GM18858 (cell line): ENCODE data around the gene ABCC11.
"Not testable (repeated sequence)": the region's sequence is repeated elsewhere in the genome, so short reads cannot be mapped to it uniquely, and the experiment has no call there.

Experiments used
- ATAC-seq: cut with Tn5 transposase; IDR thresholded peaks from one replicate; pipeline ENCODE4 v1.9.1; 2021; ENCODE audit not compliant: unreplicated experiment

ABCC11 gene

DNA sequence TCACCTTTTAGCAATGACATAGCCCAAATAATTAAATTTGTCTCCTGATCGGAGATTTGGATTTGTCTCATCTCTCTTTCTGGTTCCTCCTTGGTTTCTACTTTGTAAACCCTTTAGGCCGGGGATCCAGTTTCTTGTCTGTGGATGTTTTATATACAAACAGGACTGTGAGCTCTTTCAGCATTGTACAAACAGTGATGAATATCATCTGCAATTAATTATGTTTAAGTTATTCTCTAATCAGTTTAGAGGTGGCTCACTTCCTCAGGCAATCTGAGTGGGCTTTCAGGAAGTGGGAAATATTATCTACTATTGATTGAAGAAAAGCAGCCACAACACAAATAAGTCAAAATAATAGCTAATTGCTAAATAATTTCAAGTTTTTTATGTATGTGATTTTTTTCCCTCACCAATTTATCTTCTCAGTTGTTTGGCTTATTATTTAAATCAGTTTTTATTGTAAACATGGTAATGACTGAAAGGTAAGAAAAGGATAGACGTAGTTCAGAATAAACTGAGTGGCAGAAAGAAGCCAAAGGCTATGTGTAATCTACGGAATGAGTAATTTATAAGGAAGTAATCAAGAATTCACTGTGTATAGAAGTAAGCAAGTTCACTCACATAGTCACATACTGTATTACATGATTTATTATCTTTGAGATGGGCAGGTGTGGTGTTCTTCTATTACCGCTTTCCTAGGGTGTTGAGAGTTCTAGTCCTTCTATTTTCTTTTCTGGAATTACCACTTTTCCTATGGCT lies 3.4 kb upstream of the ABCC11 start:
- ATAC-seq, result no peak

DNA sequence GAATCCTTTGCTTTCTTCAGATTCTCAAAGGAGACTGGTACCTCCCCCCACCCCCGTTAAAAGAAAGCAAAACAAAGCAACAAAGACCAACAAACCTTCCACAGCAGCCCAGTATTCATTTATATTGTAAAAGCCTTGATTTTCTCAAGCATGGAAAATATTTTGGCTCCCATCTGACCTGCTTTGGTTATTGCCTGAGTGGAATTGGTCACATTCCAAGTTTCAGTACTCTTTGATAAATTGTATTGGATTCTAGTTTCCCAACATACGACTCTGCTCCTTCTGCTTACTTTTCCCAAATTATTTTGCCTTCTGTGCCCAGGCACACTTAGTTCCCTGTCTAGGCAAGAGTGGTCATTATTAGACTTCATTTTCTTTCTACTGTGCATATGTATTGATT lies 1.3 kb downstream of the ABCC11 start:
- ATAC-seq, result no peak

DNA sequence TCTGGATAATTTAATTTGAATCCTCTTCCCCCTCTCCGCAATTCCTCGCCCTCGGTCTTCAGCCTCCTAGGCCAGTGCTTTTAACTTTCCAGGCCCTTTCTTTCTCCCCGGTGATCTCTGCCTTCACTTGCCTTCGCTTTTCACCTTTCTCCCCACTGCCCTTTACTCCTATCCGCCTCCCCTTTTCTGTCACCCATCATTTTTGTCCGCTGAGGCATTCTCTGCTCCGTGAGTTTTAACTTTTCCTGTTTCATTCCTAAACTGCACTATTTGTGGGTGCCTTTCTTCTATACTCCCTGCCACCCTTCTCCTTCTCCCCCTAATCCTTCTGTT lies 2.5 kb downstream of the ABCC11 start:
- no peak for ATAC-seq

DNA sequence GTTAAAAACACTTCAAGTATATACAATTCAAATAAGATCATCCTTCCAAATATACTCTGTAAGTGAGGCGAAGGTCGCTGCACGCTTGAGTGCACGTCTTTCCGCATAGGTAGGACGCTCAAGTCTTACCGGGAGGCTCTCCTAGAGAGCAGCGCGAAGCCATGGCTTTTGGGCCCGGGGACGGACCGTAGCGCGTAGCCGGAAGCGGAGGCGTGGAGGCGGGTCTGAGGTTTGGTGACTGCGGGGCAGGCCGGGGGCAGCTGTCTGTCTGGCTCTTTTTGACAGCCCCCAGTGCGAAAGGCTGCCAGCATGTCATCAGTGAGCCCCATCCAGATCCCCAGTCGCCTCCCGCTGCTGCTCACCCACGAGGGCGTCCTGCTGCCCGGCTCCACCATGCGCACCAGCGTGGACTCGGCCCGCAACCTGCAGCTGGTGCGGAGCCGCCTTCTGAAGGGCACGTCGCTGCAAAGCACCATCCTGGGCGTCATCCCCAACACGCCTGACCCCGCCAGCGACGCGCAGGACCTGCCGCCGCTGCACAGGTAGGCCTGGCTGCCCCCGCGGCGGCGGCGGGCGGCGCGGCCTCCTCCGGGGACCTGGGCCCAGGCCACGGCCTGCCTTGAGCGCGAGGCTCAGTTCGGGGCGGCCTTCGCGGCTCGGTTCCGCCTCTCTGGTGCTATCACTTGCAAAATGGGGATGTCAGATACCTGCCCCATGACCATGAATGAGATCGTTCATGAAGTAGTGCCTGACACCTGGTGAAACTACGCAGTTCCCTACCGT lies 3.1 kb downstream of the ABCC11 start, which contains the start of gene LONP2:
LONP2 (plus strand) TSS at position 221 of the 783 bp plus-strand sequence; CDS start at position 310, 89 bp downstream.
- peak; percentile 89 for ATAC-seq

DNA sequence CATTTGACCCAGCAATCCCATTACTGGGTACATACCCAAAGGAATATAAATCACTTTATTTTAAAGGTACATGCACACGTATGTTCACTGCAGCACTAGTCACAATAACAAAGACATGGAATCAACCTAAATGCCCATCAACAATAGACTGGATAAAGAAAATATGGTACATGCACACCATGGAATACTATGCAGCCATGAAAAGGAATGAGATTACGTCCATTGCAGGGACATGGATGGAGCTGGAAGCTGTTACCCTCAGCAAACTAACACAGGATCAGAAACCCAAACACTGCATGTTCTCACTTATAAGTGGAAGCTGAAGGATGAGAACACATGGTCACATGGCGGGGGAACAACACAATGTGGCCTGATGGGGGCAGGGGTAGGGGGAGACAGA lies 7.2 kb downstream of the ABCC11 start:
- ATAC-seq, result not testable (repeated sequence)

DNA sequence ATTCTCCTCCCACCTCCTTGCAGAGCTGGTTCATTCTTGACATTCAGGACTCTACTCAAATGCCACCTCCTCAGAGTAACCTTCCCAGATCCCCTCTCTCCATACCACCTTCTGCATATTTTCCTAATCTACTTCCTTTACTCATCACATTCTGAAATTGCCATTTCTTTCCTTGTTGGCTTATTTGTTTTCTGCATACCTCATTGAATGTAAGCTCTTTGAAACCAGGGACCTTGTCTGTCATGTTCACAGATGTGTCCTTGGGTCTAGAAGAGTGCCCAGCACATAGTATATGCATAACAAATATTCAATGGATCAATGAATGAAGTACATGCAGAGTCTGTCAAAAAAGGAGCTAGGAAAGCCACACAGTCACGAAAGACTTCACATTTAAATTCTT lies 11.1 kb downstream of the ABCC11 start:
- ATAC-seq, result no peak

DNA sequence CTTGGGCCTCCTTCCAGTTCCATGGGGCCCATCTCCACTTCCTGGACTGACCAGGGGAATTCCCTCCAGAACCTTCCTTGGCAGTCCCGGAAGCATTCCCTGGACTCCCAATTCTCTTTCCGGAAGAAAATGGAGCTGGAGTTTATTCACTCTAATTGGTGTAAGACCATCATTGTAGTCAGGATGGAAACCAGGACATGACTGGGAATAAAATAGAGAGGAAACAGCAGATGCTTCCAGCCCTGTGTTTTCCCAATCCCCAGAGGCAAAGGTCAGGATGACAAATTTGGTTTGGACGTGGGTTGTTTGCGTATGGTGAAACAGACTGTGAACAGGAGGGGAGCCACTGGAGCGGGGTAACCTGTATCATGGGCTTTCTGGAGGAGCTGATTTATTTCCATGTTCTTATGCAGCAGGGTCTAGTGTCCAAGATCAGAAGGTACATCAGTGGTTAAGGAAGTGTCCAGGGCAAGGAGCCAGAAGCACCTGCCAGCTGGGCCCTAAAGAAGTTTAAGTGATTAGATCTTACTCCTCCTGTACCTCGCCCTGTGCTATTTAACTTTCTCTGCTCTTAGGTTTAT lies 11.7 kb downstream of the ABCC11 start:
- no peak for ATAC-seq

DNA sequence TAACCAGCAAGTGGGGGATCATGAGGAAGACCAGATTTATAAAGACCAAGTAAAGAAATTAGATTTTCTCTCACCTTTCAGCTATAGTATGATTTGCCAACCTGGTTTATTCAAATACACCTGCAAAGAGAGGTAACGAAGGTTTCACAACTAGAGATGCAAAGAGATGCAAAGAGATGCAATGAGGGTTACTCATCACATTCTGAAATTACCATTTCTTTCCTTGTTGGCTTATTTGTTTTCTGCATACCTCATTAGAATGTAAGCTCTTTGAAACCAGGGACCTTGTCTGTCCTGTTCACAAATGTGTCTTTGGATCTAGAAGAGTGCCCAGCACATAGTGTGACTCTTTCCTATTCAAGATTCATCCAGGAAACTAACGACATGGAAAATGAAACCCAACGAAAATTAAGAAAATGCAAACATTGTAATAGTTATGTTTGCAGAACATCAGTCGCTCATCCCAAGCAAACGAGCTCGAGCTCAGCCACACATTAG lies 12.2 kb downstream of the ABCC11 start:
- ATAC-seq, result no peak

DNA sequence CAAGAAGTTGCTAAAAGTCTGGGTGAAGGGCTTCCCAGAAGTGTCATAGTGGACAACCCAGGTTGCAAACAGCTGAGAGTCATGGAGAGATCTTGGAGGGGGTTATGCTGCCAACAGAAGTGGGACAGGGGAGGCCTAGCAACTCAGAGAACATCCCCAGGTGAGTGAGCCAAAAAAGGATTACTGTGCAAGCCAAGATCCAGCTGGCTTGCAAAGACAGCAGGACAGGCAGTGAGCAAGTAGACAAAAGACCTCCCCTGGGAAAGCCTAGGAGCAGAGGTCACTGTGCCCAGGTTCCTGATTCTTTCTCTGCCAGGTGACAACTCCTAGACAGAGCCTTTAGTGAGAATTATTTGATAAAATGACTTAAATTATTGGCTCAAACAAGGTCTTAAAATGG lies 12.7 kb downstream of the ABCC11 start:
- no peak for ATAC-seq

DNA sequence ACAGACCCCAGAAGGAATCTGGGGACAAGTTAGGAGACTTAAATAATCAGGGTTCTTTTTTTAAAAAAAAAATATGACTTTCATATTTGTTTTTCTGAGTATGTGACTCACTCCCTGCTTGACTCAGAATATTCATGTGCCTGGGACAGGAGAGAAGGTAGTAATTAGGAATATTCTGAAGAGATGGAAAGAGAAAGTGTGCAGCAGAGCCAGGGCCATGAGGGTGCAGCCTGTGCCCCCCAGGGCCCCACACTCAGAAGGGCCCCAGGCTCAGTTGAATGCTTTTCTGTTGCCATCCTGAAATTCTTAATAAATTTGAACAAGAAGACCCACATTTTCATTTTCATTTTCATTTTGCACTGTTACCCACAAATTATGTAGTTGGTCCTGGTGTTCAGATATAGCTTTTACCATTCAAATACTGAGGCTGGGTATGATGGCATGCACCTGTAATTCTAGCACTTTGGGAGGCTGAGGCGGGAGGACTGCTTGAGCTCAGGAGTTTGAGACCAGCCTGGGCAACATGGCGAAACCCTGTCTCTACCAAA lies 14.8 kb downstream of the ABCC11 start:
- ATAC-seq, result no peak

DNA sequence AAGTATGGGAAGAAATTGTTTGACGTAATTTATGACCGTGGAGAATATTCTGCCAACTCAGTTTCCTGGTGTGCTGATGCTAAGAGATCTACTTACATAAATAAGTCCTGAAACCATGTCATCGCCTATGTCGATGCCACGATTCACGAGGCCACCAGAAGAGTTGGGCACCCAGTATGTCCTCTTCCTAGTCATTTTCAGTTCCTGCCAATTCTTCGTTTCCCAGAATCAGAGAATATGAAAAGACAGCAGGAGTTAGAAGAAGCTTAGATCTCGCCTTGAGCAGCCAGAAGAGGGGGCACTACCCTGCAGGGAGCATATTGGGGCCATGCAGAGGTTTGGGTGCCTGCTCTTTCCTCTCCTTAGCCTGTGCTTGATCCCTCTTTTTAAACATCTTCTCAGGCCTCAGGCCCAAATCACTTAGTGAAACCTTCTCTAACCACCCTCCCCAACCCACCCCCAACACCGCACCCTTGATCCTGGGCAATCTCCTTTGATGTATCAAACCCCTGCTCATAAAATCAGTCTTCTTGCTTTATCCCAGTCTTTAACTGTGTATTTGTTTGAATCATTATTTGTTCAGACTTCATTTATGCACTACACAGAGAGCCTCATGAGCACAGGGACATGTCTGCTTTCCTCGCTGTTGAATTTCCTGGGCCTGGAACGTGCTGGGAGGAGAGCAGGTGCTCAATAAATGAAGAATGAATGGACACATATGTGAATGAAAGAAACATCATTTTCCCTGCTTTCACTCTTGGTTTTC lies 15.4 kb downstream of the ABCC11 start:
- ATAC-seq, result no peak

DNA sequence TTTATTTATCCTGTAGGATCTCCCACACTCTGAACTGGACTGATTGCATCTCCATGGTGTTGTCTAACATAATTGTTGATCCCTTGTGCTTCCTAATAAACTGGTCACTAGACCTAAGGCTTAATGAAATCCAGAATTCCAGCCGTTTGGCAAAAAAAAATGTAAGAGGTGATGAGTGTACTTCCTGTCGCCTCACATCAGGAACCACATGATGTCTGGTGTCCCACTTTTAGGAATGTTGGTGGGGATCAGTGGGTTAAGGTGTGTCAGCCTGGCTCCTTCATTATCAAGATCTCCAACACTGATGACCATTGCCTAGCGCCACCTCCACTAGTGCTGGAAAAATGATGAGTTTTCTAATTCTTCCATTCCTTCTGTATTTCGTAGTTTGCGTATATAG lies 21.9 kb downstream of the ABCC11 start:
- ATAC-seq, result no peak

DNA sequence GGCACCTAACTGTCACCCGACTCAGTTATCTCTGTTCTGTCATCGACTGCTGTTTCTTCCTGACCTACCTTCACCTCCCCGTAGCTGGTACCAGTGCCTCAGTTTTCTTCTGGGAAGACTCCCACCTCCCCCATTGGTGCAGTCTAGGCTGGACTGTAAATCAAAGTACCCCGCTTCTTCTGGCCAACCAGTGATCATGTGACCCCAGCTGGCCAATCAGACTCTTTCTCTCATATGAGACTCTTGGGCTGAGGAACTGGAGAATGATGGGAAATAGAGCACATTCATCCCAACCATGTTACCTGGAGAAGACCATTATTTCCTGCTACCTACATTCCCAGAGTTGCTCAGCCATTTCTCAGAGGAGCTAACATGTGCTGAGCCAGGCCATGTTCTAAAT lies 23.8 kb downstream of the ABCC11 start:
- ATAC-seq, result no peak

DNA sequence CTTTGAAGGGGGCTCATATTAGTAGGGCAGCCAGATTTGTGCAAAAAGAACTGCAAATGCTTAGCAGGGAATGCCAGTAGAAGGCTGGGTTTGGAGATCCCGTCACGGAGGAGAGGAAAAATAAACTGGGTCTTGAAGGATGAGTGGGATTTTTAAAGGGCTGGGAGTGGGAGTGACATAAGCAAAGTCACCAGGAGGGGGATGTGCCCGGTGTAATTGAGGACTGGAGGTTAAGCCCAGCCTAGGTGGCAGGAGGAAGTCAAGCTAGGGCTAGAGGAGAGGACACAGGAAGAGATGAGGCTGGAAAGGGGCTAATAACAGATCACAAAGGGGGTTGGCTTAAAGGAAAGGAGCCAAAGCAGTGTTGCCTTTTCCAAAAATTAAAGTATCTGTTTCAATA lies 26.4 kb downstream of the ABCC11 start:
- ATAC-seq, result no peak

DNA sequence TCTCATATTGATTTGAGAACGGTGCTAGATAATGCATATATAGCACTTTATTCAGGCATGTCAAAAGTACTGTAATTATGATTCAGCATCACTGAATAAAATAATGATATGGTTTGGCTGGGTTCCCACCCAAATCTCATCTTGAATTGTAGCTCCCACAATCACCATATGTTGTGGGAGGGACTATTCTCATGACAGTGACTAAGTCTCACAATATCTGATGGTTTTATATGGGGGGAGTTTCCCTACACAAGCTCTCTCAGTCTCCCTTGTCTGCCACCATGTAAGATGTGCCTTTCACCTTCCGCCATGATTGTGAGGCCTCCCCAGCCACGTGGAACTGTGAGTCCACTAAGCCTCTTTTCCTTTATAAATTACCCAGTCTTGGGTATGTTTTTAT lies 28.9 kb downstream of the ABCC11 start:
- no peak for ATAC-seq

DNA sequence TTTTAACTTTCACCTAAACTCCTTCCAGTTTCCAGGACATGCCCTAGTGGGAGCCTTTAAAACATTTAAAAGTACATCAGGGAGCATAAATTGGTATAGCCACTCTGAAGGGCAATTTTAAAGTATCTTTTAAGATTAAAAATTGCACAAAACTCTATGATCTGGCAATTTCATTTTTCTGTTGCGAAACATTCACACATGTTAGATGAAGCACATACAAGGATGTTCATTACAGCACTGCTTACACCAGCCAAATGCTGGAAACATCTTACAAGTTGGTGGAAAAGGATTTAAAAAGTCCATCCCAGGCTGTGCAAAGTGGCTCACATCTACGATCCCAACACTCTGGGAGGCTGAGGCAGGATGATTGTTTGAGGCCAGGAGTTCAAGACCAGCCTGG lies 29.6 kb downstream of the ABCC11 start:
- no peak for ATAC-seq

DNA sequence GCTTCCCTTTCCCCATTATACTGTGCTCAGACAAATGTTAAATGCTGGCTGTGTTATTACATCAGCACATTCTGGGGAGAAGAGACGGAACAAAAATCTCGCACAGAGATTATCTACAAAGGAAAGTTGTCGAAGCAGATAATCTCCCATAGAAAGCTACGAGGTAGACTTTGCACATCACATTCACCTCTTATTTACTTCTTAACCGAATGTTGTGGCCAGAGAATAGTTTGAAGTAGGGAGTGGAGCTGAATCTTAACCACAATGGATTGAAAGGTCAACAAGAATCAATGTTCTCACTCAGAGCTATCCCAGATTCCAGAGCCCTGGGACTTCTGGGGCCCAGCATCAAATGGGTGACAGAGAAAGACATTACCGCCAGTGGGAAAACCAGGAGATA lies 31.6 kb downstream of the ABCC11 start:
- no peak for ATAC-seq

DNA sequence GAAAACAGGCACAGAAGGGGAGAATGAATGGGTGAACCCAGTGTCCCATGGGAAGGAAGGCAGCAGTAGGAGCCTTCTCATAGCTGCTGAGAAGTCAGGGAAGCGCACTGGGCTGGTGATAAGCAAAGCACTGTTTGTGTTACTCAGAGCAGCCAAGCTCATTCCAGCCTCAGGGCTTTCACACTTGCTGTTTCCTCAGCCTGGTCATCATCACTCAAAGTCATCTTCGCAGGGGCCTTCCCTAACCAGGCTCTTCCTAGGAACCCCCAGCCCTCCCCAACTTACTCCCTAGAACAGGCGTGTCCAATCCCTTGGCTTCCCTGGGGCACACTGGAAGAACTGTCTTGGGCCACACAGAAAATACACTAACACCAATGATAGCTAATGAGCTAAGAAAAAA lies 35.3 kb downstream of the ABCC11 start:
- no peak for ATAC-seq

DNA sequence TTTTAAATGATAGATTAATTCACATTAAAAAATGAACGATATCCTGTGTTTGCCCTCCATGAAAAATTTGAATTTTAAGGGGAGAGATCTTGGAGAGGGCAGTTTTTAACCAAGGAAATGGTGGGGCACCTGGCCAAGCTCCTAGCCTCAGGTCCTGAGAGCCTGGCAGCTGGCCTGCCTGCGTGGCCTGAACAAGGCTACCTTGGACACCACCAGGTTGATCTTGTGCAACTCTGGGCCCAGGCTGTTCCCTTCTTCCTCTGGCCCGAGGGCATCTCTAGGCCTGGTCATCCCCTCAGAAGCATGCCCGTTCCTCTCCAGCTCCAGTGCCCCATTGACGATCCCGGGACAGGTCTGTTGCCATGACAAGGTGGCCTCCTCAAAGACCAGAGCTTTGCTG lies 36.6 kb downstream of the ABCC11 start:
- ATAC-seq, result no peak

DNA sequence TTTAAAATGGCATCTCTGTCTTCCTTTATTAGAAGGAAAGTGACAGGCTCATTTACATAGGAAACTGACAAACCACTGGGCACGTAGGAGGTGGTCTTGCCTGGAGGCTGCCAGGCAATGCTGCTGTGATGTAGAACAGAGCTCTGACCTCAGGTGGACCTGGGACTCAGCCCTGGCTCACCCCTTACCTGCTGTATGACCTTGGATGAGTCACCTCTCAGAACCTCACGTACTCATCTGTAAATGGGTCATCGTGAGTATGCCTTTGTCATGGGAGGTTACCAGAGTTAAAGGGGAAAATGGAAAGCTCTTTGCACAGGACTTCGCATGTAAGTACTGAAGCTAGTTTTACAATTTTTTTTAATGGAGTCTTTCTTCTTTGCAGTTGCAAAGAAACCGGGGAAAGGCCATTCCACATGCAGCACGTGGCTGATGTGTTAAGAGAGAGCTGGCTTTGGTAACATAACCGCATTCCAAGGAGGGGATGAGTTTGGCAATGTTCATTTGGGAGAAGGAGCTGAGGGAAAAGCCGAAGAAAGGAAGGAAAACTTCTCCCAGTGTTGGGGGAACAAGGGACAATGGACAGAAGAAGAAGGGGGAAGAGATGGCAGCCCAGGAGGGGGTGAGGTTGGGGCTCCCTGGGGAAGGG lies 40.6 kb downstream of the ABCC11 start:
- no peak for ATAC-seq

DNA sequence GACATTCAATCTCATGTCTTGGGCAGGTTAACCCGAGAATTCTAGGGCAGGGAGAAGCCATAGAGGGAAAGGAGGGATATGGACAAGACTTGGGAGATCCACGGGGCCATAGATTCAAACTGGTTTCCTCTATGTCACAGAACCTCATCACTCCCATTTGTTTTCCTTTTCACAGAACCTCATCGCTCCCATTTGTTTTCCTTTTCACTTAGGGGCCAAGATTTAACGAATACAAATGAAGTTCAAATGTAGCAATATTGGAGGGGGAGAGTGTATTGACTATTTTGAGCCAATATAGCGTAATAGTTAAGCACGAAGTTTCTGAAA lies 42.6 kb downstream of the ABCC11 start:
- ATAC-seq, result no peak
